Suprapubic skin (tissue), 3 donors: ENCODE measurements around the gene HECW1.

Experiments
- POLR2A ChIP-seq, 2 donors: fragments of 450-650 bp; IDR thresholded peaks; one replicate each; pipeline ENCODE4 v1.6.1; 2017; ENCODE audit warnings: antibody characterized with exemption in 2 of 2, mild to moderate bottlenecking in 2 of 2, moderate library complexity in 2 of 2
- TF ChIP-seq, protein P1 (sequence below), 2 donors: fragments of 200-600 bp in 1 of 2; fragments of 450-650 bp in 1 of 2; sonication (generic) in 1 of 2; IDR thresholded peaks; one replicate each; pipeline ENCODE4 v1.5.1; 2016 to 2019; ENCODE audit warnings: antibody characterized with exemption in 2 of 2, mild to moderate bottlenecking in 1 of 2, moderate library complexity in 1 of 2

DNA sequence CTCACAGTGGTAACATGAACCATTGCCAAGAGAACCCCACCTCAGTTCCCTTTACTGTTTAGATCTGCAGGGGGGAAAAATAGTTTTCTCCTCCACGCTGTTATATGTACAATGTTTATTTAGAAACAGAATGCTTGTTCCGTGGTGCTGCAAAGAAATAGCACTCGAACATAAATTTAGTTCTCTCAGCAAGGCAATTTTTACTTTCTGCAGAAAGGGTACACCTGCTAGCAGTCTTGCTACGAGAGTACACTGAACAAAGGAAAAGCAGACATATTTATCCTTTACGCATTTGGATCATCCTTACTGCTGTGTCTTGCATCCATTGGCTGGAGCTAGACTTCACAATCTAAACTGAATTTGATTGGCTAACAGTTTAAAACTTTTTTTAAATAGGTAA, 178.5 kb downstream of the HECW1 start:
- TF ChIP-seq POLR2A (IDR thresholded peaks at IDR 0.05), result no peak
- TF ChIP-seq, protein P1, sequence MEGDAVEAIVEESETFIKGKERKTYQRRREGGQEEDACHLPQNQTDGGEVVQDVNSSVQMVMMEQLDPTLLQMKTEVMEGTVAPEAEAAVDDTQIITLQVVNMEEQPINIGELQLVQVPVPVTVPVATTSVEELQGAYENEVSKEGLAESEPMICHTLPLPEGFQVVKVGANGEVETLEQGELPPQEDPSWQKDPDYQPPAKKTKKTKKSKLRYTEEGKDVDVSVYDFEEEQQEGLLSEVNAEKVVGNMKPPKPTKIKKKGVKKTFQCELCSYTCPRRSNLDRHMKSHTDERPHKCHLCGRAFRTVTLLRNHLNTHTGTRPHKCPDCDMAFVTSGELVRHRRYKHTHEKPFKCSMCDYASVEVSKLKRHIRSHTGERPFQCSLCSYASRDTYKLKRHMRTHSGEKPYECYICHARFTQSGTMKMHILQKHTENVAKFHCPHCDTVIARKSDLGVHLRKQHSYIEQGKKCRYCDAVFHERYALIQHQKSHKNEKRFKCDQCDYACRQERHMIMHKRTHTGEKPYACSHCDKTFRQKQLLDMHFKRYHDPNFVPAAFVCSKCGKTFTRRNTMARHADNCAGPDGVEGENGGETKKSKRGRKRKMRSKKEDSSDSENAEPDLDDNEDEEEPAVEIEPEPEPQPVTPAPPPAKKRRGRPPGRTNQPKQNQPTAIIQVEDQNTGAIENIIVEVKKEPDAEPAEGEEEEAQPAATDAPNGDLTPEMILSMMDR (IDR thresholded peaks at IDR 0.05), result no peak
